ENCODE data around the gene MRPL36. TPM values are rescaled to one million over a fixed set of nuclear protein-coding genes. Genes with fewer than 3 reads are reported as not detected.

Gene MRPL36
- total RNA-seq, 1 donor from 2014 or later = 38.0 TPM

DNA sequence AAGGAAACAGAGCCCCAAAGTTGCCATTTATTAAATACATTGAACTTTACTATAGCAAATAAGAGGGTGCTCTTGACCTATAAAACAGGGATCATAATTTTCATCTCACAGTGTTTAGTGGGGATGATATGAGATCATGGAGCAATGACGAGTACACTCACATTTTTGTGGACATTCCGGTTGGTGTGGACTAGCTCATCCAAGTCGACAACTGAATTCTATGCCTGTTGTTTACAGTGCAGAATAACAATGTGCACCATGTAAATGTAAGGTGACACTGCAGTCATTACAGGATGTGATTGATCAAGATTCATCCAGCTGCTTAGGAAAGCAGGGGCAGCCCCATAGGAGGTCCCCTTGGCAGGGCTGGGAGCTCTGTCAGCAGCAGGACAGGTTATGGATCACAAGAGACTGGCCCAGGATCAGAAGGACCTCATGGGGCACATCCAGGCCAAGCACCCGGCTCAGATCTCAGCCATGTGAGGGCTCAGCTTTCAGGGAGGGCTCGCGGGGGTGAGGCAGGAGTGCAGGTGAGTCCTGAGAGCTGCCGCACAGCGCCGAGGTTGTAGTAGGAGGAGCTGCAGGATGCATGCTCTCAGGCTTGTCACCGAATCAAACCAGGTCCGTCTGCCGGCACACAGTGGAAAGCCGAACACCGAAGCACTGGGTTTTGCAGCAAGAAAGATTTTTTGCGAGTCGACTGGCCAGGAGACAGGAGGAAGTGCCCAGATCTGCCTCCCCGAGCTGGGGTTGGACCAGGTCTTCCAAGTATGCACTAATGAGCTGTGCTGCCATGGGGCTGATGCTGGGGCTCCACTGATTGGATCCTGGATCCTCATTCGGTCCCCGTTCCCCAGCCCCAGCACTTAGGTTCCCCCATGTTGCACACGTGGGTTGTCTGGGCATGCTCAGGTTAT lies 28.2 kb downstream of the MRPL36 start:
- Mint-ChIP-seq H3K27ac (no peak overlapping the region), H3K9me3 (peaks cover 15% of the 10 kb centered on the region), H3K4me1 (no peaks in the 10 kb centered on the region), H3K4me3 (no peak overlapping the region), H3K36me3 (no peaks in the 10 kb centered on the region), H3K27me3 (ENCODE audit: low read depth) (peaks cover 21% of the 10 kb centered on the region)
- TF ChIP-seq, protein P1, sequence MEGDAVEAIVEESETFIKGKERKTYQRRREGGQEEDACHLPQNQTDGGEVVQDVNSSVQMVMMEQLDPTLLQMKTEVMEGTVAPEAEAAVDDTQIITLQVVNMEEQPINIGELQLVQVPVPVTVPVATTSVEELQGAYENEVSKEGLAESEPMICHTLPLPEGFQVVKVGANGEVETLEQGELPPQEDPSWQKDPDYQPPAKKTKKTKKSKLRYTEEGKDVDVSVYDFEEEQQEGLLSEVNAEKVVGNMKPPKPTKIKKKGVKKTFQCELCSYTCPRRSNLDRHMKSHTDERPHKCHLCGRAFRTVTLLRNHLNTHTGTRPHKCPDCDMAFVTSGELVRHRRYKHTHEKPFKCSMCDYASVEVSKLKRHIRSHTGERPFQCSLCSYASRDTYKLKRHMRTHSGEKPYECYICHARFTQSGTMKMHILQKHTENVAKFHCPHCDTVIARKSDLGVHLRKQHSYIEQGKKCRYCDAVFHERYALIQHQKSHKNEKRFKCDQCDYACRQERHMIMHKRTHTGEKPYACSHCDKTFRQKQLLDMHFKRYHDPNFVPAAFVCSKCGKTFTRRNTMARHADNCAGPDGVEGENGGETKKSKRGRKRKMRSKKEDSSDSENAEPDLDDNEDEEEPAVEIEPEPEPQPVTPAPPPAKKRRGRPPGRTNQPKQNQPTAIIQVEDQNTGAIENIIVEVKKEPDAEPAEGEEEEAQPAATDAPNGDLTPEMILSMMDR (IDR thresholded peaks at IDR 0.05; ENCODE audit: unreplicated experiment) = no peak
- DNase-seq (ENCODE audit: low spot score in 2 of 2, unreplicated experiment in 2 of 2) = no peak

DNA sequence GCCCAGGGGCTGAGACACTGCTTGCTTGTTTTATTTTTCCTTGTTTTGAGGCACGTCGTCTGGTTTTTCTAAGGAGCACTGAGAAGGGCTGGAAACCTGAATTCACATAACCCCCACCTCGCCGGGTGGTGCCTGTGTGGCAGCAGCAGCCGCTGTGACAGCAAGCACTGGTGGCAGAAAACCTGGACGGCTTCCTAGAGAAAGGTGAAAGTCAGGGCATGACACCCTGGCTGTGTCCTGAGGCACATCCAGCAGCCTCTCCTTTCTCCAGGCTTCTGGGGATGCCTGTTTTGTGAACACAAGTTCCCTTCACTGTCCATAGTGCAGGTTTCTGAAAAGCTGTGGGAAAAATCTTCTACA lies 29.2 kb downstream of the MRPL36 start:
- Mint-ChIP-seq H3K27me3 (ENCODE audit: low read depth) (peaks cover 23% of the 10 kb centered on the region), H3K27ac (no peak overlapping the region), H3K4me1 (no peaks in the 10 kb centered on the region), H3K9me3 (peaks cover 8% of the 10 kb centered on the region), H3K36me3 (no peaks in the 10 kb centered on the region), H3K4me3 (no peak overlapping the region)
- TF ChIP-seq, protein P1 (IDR thresholded peaks at IDR 0.05; ENCODE audit: unreplicated experiment) = no peak
- DNase-seq (ENCODE audit: low spot score in 2 of 2, unreplicated experiment in 2 of 2) = no peak

DNA sequence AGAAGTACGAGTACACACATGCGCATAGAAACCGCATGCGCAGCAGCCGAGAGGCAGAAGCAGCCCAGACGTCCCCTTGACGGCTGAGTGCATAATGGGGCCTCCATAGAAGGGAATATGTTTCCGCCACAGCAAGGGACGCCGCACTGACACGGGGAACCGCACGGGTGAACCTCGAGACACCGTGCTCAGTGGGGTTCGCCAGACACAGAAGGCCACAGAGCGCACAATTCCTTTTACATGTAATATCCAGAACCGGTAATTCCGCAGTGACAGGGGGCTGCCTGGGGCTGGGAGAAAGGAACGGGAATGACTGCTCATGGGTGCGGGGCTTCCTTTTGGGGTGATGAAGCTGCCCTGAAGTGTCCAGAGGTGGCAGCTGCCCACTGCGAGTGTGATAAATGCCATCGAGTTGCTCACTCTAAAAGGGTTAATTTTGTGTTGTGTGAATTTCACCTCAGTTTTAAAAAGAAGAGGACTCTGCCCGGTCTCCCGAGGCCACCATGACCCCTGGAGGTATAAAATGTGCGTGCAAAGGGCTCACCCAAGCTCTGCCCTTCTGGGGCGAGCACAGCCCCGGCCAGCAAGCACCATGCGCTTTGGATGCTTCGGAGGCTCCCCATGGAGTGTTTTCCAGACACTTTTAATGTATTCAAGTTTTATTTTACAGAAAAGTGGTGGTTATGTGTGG lies 29.7 kb downstream of the MRPL36 start:
- Mint-ChIP-seq H3K4me1 (no peaks in the 10 kb centered on the region), H3K36me3 (no peaks in the 10 kb centered on the region), H3K4me3 (no peak overlapping the region), H3K27ac (no peak overlapping the region), H3K9me3 (peaks cover 4% of the 10 kb centered on the region), H3K27me3 (ENCODE audit: low read depth) (peaks cover 25% of the 10 kb centered on the region)
- TF ChIP-seq, protein P1 (IDR thresholded peaks at IDR 0.05; ENCODE audit: unreplicated experiment) = no peak
- DNase-seq (ENCODE audit: low spot score in 2 of 2, unreplicated experiment in 2 of 2) = no peak

DNA sequence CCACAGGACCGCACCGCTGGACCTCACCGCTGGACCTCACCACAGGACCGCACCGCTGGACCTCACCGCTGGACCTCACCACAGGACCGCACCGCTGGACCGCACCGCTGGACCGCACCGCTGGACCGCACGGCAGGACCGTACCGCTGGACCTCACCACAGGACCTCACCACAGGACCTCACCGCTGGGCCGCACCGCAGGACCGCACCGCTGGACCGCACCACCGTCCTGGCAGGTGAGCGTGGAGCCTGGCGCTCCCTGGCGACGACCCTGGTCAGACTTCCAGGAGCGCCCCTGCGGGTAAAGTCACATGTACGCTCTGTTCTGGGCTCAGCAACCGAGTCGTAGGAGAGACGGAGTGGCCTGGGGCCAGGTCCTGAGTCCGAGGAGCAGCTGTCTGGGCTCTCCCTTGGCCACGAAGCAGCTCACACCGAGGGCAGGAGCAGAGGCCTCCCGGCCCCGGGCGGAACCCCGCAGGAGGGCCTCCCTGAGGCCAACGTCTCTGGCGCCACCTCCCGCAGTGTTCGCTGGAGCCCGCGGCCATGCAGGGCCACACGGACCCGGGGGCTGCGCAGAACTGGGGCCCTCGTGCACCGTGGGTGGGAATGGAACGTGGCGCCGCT lies 30.5 kb downstream of the MRPL36 start:
- Mint-ChIP-seq H3K4me1 (no peaks in the 10 kb centered on the region), H3K27me3 (ENCODE audit: low read depth) (peaks cover 29% of the 10 kb centered on the region), H3K9me3 (peaks cover 4% of the 10 kb centered on the region), H3K36me3 (no peaks in the 10 kb centered on the region), H3K4me3 (no peak overlapping the region), H3K27ac (no peak overlapping the region)
- DNase-seq (ENCODE audit: low spot score in 2 of 2, unreplicated experiment in 2 of 2) = no peak
- TF ChIP-seq, protein P1 (IDR thresholded peaks at IDR 0.05; ENCODE audit: unreplicated experiment) = no peak

DNA sequence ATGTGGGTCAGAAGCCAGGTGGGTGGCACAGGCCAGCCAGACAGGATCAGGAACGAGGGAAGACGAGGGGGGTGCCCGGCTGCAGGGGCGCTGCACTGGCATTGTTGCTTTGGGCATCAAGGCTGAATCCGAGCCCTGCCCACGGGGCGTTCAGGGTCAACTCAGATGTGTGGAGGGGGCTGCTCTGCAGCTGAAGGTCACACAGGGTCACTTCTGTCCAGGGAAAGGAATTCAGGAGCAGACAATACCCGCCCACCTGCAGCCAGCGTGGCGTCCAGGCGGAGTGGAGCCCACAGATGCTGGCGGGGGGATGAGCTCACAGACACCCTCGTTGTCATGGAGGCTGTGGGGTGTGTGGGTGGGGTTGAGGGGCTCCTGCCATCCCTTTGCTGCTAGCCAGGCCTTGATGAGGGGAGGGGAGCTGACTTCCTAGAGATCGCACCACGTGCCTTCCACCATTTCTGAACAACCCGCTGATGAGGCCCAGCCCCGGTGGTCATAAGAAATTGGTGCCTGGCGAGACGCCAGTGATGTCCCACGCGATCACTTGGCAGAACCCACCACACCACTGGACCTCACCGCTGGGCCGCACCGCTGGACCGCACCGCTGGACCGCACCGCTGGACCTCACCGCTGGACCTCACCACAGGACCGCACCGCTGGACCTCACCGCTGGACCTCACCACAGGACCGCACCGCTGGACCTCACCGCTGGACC lies 31.2 kb downstream of the MRPL36 start:
- no peak for DNase-seq (ENCODE audit: low spot score in 2 of 2, unreplicated experiment in 2 of 2)
- peaks cover 3% of the 10 kb centered on the region for H3K9me3 Mint-ChIP-seq
- no peak overlapping the region for H3K4me3 Mint-ChIP-seq
- H3K27ac Mint-ChIP-seq = no peak overlapping the region
- no peaks in the 10 kb centered on the region for H3K4me1 Mint-ChIP-seq
- H3K27me3 Mint-ChIP-seq (ENCODE audit: low read depth) = peaks cover 35% of the 10 kb centered on the region
- TF ChIP-seq, protein P1 (IDR thresholded peaks at IDR 0.05; ENCODE audit: unreplicated experiment) = no peak
- H3K36me3 Mint-ChIP-seq = no peaks in the 10 kb centered on the region

All from mesothelial cell of epicardium (in vitro differentiated cells).